VCaP (cell line): ENCODE data around the gene RAG2.
"Not testable (repeated sequence)": the region's sequence is repeated elsewhere in the genome, so short reads cannot be mapped to it uniquely, and the experiment has no call there.

ENCODE experiments used
- H3K27ac ChIP-seq: fragments of 450-650 bp; 2 replicates; pipeline ENCODE4 v1.5.1; 2017
- CTCF ChIP-seq: fragments of 450-650 bp; conservative IDR thresholded peaks from 2 replicates; pipeline ENCODE4 v1.5.1; 2017; ENCODE audit warnings: mild to moderate bottlenecking, moderate library complexity

The RAG2 gene

DNA sequence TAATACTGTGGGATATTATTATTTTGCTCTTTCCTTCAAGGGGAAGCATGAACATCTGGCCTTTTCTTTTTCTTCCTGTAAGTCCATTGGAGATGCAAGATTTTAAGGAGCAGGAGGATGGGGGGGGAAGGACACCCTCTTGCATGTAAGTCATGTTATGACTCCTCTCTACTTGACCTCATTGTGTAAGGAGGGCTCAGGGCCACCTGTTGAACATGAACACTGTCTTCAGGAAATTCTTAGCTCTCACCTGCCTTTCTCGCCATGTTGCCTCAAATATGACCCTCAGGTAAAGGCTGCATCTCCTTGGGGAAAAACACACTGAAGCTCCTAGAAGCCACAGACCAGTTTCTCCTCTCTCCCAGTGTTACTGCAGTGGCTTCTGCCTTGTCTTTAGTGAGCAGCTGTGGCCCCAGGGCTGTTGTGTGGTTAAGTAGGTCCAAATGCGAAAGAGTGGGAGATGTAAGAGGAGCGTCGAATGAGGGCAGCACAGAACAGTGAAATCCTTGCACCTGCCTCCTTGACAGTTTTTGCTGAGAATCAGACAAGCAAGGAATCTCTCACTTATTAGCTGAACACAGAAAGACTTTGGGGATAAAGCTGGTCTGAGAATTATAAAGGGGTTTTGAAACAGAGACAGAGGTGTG, 31.5 kb downstream of the RAG2 start:
- H3K27ac ChIP-seq = no peak overlapping the region
- TF ChIP-seq CTCF = no peak

- TF ChIP-seq CTCF = no peak
- H3K27ac ChIP-seq = no peak overlapping the region
Observed at GRCh38 chr11:36565031-36565610, 32.9 kb downstream of the RAG2 start.

GRCh38 chr11:36564376-36565030, 33.5 kb downstream of the RAG2 start:
- peak overlapping the region; percentile 24; the same call in 1 of the 2 replicates for H3K27ac ChIP-seq
- peak; percentile 80 for TF ChIP-seq CTCF

DNA sequence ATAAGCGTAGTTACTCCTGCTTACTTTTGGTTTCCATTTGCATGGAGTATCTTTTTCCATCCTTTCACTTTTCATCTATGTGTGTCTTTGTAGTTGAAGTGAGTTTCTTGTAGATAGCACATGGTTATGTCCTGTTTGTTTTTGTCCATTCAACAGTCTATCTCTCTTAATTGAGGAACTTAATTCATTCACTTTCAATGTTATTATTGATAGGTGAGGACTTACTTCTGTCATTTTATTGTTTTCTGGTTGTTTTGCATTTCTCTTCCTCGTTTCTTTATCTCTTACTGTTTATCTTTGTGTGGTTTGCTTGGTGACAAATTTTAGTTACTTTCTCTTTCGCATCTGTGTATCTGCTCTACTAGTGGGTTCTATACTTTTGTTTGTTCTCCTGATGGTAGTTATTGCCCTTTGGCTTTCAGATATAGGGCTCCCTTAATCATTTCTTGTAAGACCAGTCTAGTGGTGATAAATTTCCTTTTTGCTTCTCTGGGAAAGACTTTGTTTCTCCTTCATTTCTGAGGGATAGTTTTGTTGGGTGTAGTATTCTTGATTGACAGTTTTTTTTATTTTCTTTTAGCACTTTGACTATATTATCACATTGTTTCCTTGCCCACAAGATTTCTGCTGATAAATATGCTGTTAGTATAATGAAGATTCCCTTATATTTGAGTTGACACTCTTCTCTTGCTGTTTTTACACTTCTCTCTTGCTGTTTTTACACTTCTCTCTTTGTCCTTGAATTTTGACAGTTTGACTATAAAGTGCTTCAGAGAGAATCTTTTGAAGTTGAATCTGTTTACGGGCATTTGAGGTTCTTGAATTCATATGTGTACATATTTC, 39.2 kb downstream of the RAG2 start:
- TF ChIP-seq CTCF = no peak
- H3K27ac ChIP-seq = no peak overlapping the region

- no peak overlapping the region for H3K27ac ChIP-seq
- no peak for TF ChIP-seq CTCF
Observed at GRCh38 chr11:36557991-36558390, 40.0 kb downstream of the RAG2 start.

GRCh38 chr11:36557390-36557789, 40.6 kb downstream of the RAG2 start:
- not testable (repeated sequence) for H3K27ac ChIP-seq

DNA sequence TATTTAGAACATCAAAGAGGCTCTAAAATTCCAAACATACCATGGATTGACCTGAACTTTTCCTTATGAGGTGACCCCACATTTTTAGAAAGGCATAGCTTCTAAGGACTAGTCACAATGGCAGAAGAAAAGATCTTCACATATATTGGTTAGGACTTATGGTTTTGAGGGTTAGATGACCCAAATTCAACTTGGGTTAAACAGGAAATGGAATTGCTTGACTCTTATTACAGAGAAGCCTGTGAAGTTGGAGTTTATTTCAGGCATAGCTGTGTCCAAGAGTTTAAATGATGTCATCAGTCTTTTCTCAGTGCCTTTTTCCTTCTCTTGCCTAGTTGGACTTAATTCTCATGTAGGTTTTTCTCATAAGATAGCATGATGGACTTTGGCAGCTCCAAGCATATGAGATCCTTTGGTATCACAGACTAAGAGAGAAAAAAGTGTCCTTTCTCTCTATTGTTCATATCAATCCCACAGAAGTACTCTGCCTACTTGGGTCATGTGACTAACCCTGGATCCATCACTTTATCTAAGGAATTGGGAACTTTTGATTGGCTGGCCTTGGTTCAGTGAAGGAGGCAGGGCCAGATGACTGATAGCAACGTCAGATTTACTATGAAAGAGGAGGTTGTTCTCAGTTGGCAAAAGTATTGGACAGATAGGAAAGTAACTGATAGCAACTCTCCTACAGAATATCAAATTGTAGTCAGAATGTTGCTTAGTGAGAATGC, 47.5 kb downstream of the RAG2 start:
- no peak for TF ChIP-seq CTCF
- no peak overlapping the region for H3K27ac ChIP-seq
